Measurements from ENCODE around the gene ESCO1.
"Not testable (repeated sequence)": the region's sequence is repeated elsewhere in the genome, so short reads cannot be mapped to it uniquely, and the experiment has no call there.

Gene ESCO1, protein sequence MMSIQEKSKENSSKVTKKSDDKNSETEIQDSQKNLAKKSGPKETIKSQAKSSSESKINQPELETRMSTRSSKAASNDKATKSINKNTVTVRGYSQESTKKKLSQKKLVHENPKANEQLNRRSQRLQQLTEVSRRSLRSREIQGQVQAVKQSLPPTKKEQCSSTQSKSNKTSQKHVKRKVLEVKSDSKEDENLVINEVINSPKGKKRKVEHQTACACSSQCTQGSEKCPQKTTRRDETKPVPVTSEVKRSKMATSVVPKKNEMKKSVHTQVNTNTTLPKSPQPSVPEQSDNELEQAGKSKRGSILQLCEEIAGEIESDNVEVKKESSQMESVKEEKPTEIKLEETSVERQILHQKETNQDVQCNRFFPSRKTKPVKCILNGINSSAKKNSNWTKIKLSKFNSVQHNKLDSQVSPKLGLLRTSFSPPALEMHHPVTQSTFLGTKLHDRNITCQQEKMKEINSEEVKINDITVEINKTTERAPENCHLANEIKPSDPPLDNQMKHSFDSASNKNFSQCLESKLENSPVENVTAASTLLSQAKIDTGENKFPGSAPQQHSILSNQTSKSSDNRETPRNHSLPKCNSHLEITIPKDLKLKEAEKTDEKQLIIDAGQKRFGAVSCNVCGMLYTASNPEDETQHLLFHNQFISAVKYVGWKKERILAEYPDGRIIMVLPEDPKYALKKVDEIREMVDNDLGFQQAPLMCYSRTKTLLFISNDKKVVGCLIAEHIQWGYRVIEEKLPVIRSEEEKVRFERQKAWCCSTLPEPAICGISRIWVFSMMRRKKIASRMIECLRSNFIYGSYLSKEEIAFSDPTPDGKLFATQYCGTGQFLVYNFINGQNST

DNA sequence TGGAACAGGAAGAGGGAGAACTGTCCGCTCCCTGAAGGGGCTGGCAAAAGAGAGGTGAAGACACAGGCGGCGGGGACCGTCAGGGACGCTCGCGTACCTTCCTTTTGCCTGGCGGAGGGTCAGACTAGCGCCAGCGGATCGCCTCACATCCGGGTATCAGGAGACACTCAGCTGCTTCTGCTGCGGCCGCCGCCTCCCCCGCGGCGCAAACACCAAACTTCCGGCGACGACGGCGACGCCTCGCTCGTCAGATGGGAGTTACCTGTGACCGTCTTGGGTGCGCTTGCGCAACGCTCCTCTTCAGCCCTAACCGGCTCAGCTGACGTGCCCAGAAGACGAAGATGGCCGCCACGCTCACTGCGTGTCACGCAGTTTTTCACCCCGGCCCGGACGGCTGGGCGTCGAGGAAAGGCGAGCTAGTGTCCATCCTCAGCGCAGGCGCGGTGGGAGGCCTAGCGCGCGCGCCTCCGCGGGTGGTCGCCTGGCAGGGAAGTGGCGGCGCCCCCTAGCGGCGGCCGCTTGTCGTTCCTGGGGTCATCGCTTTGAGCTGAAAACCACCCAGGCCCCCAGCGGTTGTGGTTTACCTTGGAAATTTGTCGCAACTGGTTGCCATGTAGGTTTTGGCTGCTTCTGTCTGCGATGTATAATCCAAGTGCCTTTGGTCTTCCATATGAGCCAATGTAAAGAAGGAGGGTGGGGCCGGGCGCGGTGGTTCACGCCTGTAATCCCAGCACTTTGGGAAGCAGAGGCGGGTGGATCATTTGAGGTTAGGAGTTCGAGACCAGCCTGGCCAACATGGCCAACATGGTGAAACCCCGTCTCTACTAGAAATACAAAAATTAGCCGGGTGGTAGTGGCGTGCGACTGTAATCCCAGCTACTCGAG lies at the start of gene ESCO1:
ESCO1 (minus strand) TSS at position 179 of the 885 bp plus-strand sequence. CDS start 25,861 bp downstream, outside the sequence.
- peak; percentile 86 to 94 (median 92) for DNase-seq (ENCODE audit: low read depth in 2 of 3, low spot score in 1 of 3)

- DNase-seq (ENCODE audit: low read depth in 2 of 3, low spot score in 1 of 3): not testable (repeated sequence)
These were observed 39.9 kb upstream of the ESCO1 start for GRCh38 chr18:21640375-21640774.

DNA sequence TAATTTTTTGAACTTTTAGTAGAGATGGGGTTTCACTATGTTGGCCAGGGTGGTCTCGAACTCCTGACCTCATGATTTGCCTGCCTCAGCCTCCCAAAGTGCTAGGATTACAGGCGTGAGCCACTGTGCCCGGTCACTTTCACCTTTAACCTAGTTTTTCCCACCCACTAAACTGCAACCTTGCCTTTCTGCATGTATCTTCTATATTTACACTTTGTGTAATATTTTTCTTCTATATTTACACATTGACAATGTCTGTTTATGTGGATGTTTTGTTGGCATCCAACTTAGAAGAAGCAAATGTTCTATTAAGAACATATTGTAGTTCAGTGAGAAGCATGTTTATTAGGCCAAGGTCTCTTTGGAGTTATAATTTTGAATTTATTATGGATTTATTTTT lies 38.3 kb upstream of the ESCO1 start:
- DNase-seq (ENCODE audit: low read depth in 2 of 3, low spot score in 1 of 3): no peak

DNA sequence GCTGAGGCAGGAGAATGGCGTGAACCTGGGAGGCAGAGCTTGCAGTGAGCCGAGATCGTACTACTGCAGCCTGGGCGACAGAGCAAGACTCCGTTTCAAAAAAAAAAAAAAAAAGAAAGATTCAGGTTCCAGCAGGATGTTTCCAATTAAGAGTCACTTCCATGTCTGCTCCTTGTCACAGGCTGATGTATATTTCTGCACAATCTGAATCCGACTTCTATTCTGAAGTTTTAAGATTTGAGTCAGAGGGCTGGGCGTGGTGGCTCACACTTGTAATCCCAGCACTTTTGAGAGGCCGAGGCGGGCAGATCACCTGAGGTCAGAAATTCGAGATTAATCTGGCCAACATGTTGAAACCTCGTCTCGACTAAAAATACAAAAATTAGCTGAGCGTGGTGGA lies 36.3 kb upstream of the ESCO1 start:
- DNase-seq (ENCODE audit: low read depth in 2 of 3, low spot score in 1 of 3): no peak

DNA sequence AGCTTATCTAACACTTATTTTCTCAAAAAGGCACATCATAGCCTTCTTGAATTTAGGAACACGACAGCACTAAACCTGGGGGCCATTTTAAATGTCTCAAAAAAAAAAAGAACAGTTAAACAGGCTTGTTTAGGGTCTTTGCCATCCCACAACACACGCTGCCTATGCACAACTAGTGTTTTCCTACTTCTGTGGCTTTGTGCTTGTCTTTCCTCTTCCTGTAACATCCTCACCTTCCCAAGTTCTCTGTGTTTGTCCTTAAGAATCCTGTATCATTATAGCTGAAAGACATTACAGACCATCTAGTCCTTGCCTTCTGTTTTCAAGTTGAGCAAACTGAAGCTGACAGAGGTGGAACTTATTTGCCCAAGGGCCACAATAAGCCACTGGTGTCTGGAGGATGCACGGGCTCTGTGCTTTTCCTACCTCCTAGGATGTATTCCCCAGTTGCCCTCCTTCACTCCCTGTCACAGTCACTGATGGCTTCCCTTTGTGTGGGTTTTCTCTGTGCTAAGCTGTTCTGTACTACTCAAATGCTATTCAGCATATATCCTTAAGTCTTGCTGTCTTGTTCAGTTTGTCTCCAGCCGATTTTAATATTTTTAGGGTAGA lies 34.2 kb upstream of the ESCO1 start:
- no peak for DNase-seq (ENCODE audit: low read depth in 2 of 3, low spot score in 1 of 3)

DNA sequence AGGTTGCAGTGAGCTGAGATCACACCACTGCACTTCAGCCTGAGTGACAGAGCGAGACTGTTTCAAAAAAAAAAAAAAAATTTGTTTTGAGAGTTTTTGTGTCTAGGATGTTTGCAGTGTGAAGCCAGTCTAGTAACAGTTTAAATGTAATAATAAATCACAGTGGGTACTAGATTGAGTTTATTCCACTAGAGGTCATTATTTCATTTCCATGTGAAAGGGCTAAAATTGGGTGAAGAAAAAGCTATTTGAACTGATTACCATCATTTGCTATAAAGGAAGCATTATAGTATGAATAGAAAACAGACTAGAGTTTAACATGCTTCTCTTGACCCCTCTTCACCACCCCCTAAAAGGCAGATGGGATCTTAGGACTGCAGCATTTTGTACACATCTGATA lies 31.9 kb upstream of the ESCO1 start:
- no peak for DNase-seq (ENCODE audit: low read depth in 2 of 3, low spot score in 1 of 3)

- no peak for DNase-seq (ENCODE audit: low read depth in 2 of 3, low spot score in 1 of 3)
These were observed 28.8 kb upstream of the ESCO1 start for GRCh38 chr18:21629089-21629832.

DNA sequence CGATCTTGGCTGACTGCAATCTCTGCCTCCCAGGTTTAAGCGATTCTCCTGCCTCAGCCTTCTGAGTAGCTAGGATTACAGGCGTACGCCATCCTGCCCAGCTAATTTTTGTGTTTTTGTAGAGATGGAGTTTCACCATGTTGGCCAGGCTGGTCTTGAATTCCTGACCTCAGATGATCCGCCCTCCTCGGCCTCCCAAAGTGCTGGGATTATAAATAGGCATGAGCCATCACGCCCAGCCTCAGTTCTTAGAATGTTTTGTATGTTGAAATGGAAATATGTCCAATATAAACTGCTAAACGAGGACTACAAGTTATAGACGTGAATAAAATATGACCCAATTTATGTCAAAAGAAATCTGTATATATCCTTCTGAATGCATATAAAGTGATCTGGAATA lies 21.1 kb upstream of the ESCO1 start:
- not testable (repeated sequence) for DNase-seq (ENCODE audit: low read depth in 2 of 3, low spot score in 1 of 3)

DNA sequence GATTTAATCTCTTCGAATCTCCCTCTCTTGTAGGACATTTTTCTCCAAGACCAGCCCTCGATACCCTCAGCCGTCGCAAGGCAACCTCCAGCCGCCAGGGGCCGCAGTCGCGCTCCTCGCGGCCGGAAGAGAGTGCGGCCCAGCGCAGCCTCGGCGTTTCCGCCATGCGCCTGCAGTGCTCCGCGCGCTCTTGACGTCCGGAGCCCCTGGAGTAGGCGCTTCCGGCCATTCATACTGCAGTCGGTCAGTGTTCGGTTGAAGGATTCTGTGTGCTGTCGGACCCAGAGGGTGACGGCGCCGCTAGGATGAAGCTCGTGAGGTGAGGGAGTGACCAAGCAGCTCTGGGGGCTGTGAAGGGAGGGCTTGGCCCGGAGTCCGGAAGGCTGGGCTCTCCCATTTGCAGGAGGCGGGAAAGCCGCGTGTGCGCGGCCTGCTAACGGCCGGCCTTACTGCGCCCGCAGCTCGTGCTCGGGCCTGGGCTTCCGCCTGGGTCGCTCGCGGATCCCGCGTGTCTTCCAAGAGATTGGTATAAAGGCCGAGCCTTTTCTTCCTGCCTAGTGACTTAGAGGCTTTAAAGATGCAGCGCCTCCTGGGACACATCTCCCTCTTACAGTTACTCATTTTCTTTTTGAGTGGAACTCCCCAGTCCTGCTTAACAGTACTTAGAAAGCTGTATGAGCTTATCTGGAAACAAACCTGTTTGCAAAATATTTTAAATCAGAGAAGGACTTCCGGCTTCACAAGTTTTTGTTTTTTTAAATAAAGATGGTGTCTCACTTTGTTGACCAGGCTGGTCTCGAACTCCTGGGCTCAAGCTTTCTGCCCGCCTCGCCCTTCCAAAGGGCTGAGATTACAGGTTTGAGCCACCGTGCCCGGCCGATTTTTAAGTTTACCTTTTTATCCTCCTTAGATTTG lies 11.9 kb upstream of the ESCO1 start, which contains the start of gene SNRPD1:
SNRPD1 (plus strand) TSS at position 190 of the 915 bp plus-strand sequence; CDS start at position 306, 116 bp downstream.
- peak; percentile 83 to 89 (median 85) for DNase-seq (ENCODE audit: low read depth in 2 of 3, low spot score in 1 of 3)

DNA sequence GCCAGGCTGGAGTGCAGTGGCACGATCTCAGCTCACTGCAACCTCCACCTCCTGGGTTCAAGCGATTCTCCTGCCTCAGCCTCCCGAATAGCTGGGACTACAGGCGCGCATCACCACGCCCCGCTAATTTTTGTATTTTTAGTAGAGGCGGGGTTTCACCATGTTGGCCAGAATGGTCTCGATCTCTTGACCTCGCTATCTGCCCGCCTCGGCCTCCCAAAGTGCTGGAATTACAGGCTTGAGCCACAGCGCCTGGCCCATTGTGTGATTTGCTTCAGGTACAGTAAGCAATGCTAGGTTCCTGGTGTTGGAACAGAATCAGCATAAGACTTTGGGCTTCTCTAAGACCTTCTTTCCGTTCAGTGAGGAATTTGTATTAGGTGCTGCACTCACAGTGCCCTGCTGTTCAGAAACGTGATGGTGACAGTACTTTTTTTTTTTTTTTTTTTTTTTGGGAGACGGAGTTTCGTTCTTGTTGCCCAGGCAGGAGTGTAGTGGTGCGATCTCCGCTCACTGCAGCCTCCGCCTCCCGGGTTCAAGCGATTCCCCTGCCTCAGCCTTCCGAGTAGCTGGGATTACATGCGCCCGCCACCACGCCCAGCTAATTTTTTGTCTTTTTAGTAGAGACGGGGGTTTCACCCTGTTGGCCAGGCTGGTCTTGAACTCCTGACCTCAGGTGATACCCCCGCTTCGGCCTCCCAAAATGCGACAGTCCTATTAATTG lies 11.1 kb upstream of the ESCO1 start:
- not testable (repeated sequence) for DNase-seq (ENCODE audit: low read depth in 2 of 3, low spot score in 1 of 3)

DNA sequence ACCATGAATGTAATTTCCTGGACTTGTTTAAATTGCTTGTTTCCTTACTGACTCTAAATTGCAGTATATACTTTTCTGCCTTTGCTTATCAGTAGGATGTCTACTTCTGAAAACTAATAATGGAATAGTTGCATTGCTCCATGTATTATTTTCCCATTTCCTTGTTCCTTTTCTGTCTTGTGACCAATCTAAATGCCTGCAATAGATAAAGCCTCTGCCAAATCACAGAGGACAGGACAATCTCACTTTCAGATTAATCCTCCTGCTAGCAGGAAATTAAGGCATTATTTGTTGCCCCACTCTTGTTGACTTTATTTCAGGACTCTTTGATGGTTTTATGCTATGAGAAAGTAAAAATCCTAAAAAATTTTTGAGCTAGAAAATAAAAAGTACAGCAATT lies 4.7 kb upstream of the ESCO1 start:
- no peak for DNase-seq (ENCODE audit: low read depth in 2 of 3, low spot score in 1 of 3)

- no peak for DNase-seq (ENCODE audit: low read depth in 2 of 3, low spot score in 1 of 3)
These were observed 4.2 kb upstream of the ESCO1 start for GRCh38 chr18:21604671-21605070.

- DNase-seq (ENCODE audit: low read depth in 2 of 3, low spot score in 1 of 3): no peak
These were observed 1.7 kb upstream of the ESCO1 start for GRCh38 chr18:21602299-21602587.

DNA sequence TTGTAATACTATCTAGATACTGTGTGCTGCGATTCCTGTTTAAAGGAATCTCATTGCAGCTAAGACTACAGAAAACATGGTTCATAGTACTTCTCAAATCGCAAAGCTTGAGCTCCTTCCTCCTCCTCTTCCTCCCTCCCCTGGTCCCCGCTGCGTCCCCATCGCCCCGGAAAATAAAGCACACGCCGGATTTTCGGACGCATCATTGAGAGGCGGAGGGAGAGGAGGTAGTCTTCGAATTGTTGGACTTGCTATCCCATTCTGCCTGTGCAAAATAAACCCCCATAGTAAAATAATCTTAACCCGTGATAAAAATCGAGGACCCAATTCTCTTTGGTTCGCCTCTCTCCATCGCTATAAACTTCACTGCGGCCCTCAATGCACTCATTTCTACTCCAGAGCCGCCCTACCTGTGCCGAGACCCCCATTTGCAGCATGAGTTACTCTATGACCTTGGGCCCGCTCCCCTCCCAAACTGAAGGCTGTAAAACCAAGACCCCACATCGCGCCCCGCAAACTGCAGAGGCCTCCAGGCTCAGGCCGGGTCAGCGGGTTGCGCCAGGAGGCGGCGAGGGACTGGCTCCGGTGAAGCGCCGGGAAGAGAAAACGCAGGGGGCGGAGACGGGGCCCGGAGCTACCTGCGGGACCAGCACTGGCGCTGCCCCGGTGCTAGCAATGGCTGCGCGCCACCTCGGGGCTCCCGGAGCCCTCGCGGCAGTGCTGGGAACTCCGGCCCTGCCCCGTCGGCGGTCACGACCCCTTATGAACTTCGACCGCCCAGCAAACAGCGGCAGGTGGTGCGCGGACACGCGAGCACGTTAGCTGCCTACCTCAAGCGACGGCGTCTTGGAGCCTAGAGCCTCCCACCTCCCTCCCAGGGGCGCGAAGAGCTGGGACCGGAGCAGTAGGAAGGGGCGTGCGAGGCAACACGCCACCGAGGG lies 649 bp downstream of the ESCO1 start:
- DNase-seq (ENCODE audit: low read depth in 2 of 3, low spot score in 1 of 3): peak in 1 of 3 donors; percentile 35

- DNase-seq (ENCODE audit: low read depth in 2 of 3, low spot score in 1 of 3): no peak
These were observed 1.5 kb downstream of the ESCO1 start for GRCh38 chr18:21598726-21599584.

GRCh38 chr18:21597620-21598019 lies 2.9 kb downstream of the ESCO1 start:
- DNase-seq (ENCODE audit: low read depth in 2 of 3, low spot score in 1 of 3): no peak
